Mucosa of descending colon (tissue), 3 donors: ENCODE results near the gene TTC38. TPM values are rescaled to one million over a fixed set of nuclear protein-coding genes. Genes with fewer than 3 reads are reported as not detected.

Source experiments
- ATAC-seq: fragments of 200-7000 bp; cut with Tn5 transposase; one replicate; pipeline ENCODE4 v1.9.1; 2020; ENCODE audit warnings: mild to moderate bottlenecking, moderate library complexity
- DNase-seq, 3 donors: peaks; one replicate each; pipeline ENCODE4 v3.0.0-alpha.2; 2020
- H3K36me3 ChIP-seq: fragments of 200-600 bp; one replicate; pipeline ENCODE4 v1.8.0; 2021; ENCODE audit warnings: low read depth, mild to moderate bottlenecking
- H3K4me1 ChIP-seq: fragments of 200-600 bp; one replicate; pipeline ENCODE4 v1.8.0; 2021; ENCODE audit warnings: low read depth, mild to moderate bottlenecking
- H3K4me3 ChIP-seq: fragments of 200-600 bp; one replicate; pipeline ENCODE4 v1.8.0; 2021; ENCODE audit warnings: mild to moderate bottlenecking
- H3K9me3 ChIP-seq: fragments of 200-600 bp; one replicate; pipeline ENCODE4 v1.8.0; 2021; ENCODE audit warnings: mild to moderate bottlenecking
- CTCF ChIP-seq: fragments of 200-600 bp; IDR thresholded peaks from one replicate; pipeline ENCODE4 v1.8.0; 2022; ENCODE audit warnings: antibody characterized with exemption, mild to moderate bottlenecking
- intact Hi-C, 2 donors: fragments of 100-400 bp; cut with DNase I in 1 of 2; cut with micrococcal nuclease in 1 of 2; formaldehyde crosslinking; loops; one replicate each; pipeline versions ENCODE4 v1.11.0 to v1.11.1; 2022; cut with DNase I, micrococcal nuclease
- total RNA-seq, 3 donors: library from RNA; stranded (reverse); fragmentation: NEBNext Ultra II Directional in 2 of 3; extraction: Animal tissue kit (Norgen Biotek cat#: 25700) in 2 of 3; gene quantifications; one replicate each; pipeline versions ENCODE4 v1.2.1 to v1.2.4, GENCODE V29; 2021 to 2023
- donor health status: DM: no; HTN: no; CAD: no; lungs with moderate emphysema.
- donor health status: DM: no; HTN: no; CAD: no.
- donor health status: DM: no; HTN: yes; CAD: no.

TTC38 gene
- total RNA-seq, 3 donors from 2014 or later = 70.2 to 157 (median 90.7) TPM

GRCh38 chr22:46247443-46247975 is 20.3 kb upstream of the TTC38 start:
- H3K4me3 ChIP-seq = no peak overlapping the region
- intact Hi-C loops = no loop called here
- ATAC-seq = no peak
- no peak for DNase-seq
- TF ChIP-seq CTCF = no peak
- no peaks in the 10 kb centered on the region for H3K36me3 ChIP-seq
- no peaks in the 10 kb centered on the region for H3K9me3 ChIP-seq
- peaks cover 11% of the 10 kb centered on the region for H3K4me1 ChIP-seq

GRCh38 chr22:46250035-46250782 is 17.6 kb upstream of the TTC38 start, which contains the start of gene CDPF1:
Gene CDPF1 (minus strand): TSS chr22:46250293. CDS start chr22:46248284, 2,009 bp downstream.
- Histone ChIP-seq H3K4me1 (peaks cover 11% of the 10 kb centered on the region), H3K9me3 (no peaks in the 10 kb centered on the region), H3K4me3 (peak within 1 kb of the TSS; percentile 54), H3K36me3 (no peaks in the 10 kb centered on the region)
- intact Hi-C loops = no loop called here
- peak; percentile 94 to 97 (median 95) for DNase-seq
- no peak for TF ChIP-seq CTCF
- ATAC-seq = peak; percentile 98

GRCh38 chr22:46250783-46251125 is 17.1 kb upstream of the TTC38 start:
- H3K36me3 ChIP-seq = no peaks in the 10 kb centered on the region
- ATAC-seq = peak; percentile 41

GRCh38 chr22:46251266-46251665 is 16.5 kb upstream of the TTC38 start:
- no peak overlapping the region for H3K4me3 ChIP-seq
- H3K36me3 ChIP-seq = no peaks in the 10 kb centered on the region
- H3K9me3 ChIP-seq = no peaks in the 10 kb centered on the region
- intact Hi-C loops = no loop called here
- ATAC-seq (no peak), DNase-seq (no peak)
- peaks cover 11% of the 10 kb centered on the region for H3K4me1 ChIP-seq
- TF ChIP-seq CTCF = no peak

More at GRCh38 chr22:46250783-46251125, 17.1 kb upstream of the TTC38 start:
- peak in 1 of 3 donors; percentile 29 for DNase-seq
- Histone ChIP-seq H3K4me3 (peak overlapping the region; percentile 54), H3K4me1 (peaks cover 11% of the 10 kb centered on the region), H3K9me3 (no peaks in the 10 kb centered on the region)
- intact Hi-C loops = no loop called here
- TF ChIP-seq CTCF = no peak

- no peak for TF ChIP-seq CTCF
- intact Hi-C loops = no loop called here
- no peak overlapping the region for H3K4me3 ChIP-seq
- H3K36me3 ChIP-seq = no peaks in the 10 kb centered on the region
- no peak for DNase-seq
- no peak for ATAC-seq
- no peaks in the 10 kb centered on the region for H3K9me3 ChIP-seq
- H3K4me1 ChIP-seq = peaks cover 11% of the 10 kb centered on the region
Observed at GRCh38 chr22:46251816-46252380, 15.9 kb upstream of the TTC38 start.
